K562 (cell line): Measurements from ENCODE around the gene DIO3. TPM values are rescaled to one million over a fixed set of nuclear protein-coding genes. Genes with fewer than 3 reads are reported as not detected.

Experiments
- ATAC-seq: fragments of 200-7000 bp; cut with Tn5 transposase; 3 replicates; pipeline ENCODE4 v1.9.1; 2020; ENCODE audit warnings: moderate library complexity
- BruUV-seq: library from RNA; stranded (reverse); fragments of 400-500 nt; replicated peaks from 2 replicates; lab custom pipeline; 2021; lab: Mats Ljungman, UMichigan
- CTCF ChIA-PET: fragments of 300-600 bp; formaldehyde crosslinking; extraction: SDS; loops from one replicate; lab custom pipeline; 2021; ENCODE audit warnings: low intra/inter-chr PET ratio; lab: Yijun Ruan, JAX
- POLR2A ChIA-PET: fragments of 300-600, 350-650 bp; sonication (Branson Sonifier 250); formaldehyde crosslinking; extraction: SDS; loops from one replicate; lab custom pipeline; 2021; ENCODE audit warnings: antibody characterized with exemption, inconsistent platforms; lab: Yijun Ruan, JAX
- DNase-seq, 4 experiments: peaks; one replicate each; pipeline versions ENCODE4 v3.0.0 to v3.0.0-alpha.2; 2011 to 2018; ENCODE audit warnings: low spot score in 3 of 4, mixed read lengths in 3 of 4; ENCODE audit errors: extremely low read depth in 1 of 4
- FAIRE-seq: peaks from 2 replicates; lab custom pipeline; 2011; peaks lifted over from hg19 to GRCh38; lab: Jason Lieb, UNC
- H2AFZ ChIP-seq: 2 replicates; pipeline ENCODE4 v1.6.0; 2011; ENCODE audit warnings: low read depth, low read length, control low read depth, inconsistent platforms
- H3K27ac ChIP-seq: fragments of 200-600 bp; 3 replicates; pipeline ENCODE4 v1.8.0; 2011; ENCODE audit warnings: low read depth, mild to moderate bottlenecking, control low read depth, inconsistent platforms, low read length, moderate library complexity, mixed read lengths; ENCODE audit errors: extremely low read depth
- H3K27me3 ChIP-seq, 2 experiments: fragments of 300-600 bp in 1 of 2; 2 replicates in 1 of 2; 3 replicates in 1 of 2; pipeline versions ENCODE4 v1.6.0 to v1.8.0; 2011; ENCODE audit warnings: inconsistent platforms in 2 of 2, low read length in 2 of 2, mild to moderate bottlenecking in 1 of 2, mixed read lengths in 1 of 2, moderate library complexity in 1 of 2; ENCODE audit not compliant: control insufficient read depth in 2 of 2, insufficient read depth in 2 of 2
- H3K36me3 ChIP-seq: fragments of 300-600 bp; 3 replicates; pipeline ENCODE4 v1.8.0; 2011; ENCODE audit warnings: mild to moderate bottlenecking, low read length, inconsistent platforms; ENCODE audit not compliant: control insufficient read depth, insufficient read depth
- H3K4me1 ChIP-seq, 2 experiments: fragments of 200-600 bp in 1 of 2; replicated peaks in 1 of 2; 2 replicates in 1 of 2; 3 replicates in 1 of 2; pipeline versions ENCODE4 v1.5.1 to v1.8.0; 2011; ENCODE audit warnings: inconsistent platforms in 2 of 2, low read length in 2 of 2, mild to moderate bottlenecking in 1 of 2, mixed read lengths in 1 of 2, moderate library complexity in 1 of 2; ENCODE audit not compliant: control insufficient read depth in 2 of 2, insufficient read depth in 2 of 2
- H3K4me2 ChIP-seq: 2 replicates; pipeline ENCODE4 v1.6.1; 2011; ENCODE audit warnings: low read length, control low read depth, inconsistent platforms, mixed read lengths; ENCODE audit not compliant: insufficient read depth
- H3K4me3 ChIP-seq: fragments of 200-600 bp; sonication (generic), shearing (Covaris generic); 2 replicates; pipeline ENCODE4 v1.5.1; 2016; ENCODE audit warnings: control low read depth, inconsistent platforms
- H3K79me2 ChIP-seq: fragments of 200-600 bp; 3 replicates; pipeline ENCODE4 v1.8.0; 2011; ENCODE audit warnings: low read length, inconsistent platforms; ENCODE audit not compliant: control insufficient read depth, insufficient read depth
- H3K9ac ChIP-seq, 2 experiments: 2 replicates each; pipeline versions ENCODE4 v1.6.0 to v1.6.1; 2011; ENCODE audit warnings: low read depth in 2 of 2, low read length in 2 of 2, control low read depth in 1 of 2, inconsistent platforms in 1 of 2, mild to moderate bottlenecking in 1 of 2, mixed read lengths in 1 of 2; ENCODE audit not compliant: insufficient read depth in 1 of 2
- H3K9me1 ChIP-seq: one replicate; pipeline ENCODE4 v1.6.0; 2011; ENCODE audit warnings: inconsistent platforms, mild to moderate bottlenecking, low read length, moderate library complexity; ENCODE audit not compliant: control insufficient read depth, insufficient read depth
- H3K9me3 ChIP-seq: replicated peaks from 2 replicates; pipeline ENCODE4 v1.5.1; 2011; ENCODE audit warnings: low read depth, low read length, inconsistent platforms; ENCODE audit not compliant: control insufficient read depth, insufficient read depth
- H4K20me1 ChIP-seq: replicated peaks from 2 replicates; pipeline ENCODE4 v1.6.1; 2011; ENCODE audit warnings: low read length, inconsistent platforms, mixed read lengths; ENCODE audit not compliant: control insufficient read depth, insufficient read depth
- ESRRA ChIP-seq: fragments of 450-650 bp; IDR thresholded peaks from 2 replicates; pipeline ENCODE4 v1.6.1; 2014; ENCODE audit warnings: low read depth, mild to moderate bottlenecking, moderate library complexity, borderline replicate concordance
- HBP1 ChIP-seq: fragments of 450-650 bp; formaldehyde crosslinking; IDR thresholded peaks from 2 replicates; pipeline ENCODE4 v1.4.0; 2022; ENCODE audit warnings: missing genetic modification characterization
- ILK ChIP-seq: fragments of 450-650 bp; IDR thresholded peaks from 2 replicates; pipeline ENCODE4 v1.6.1; 2016; ENCODE audit warnings: missing genetic modification characterization, low read depth, mild to moderate bottlenecking, missing compliant biosample characterization, moderate library complexity, borderline replicate concordance
- MBD2 ChIP-seq: sonication (generic); IDR thresholded peaks from 2 replicates; pipeline ENCODE4 v1.6.1; 2016; ENCODE audit warnings: low read depth, borderline replicate concordance
- NR1H2 ChIP-seq: sonication (generic); formaldehyde crosslinking; IDR thresholded peaks from 2 replicates; pipeline ENCODE4 v1.4.0; 2020; ENCODE audit warnings: mild to moderate bottlenecking, missing genetic modification reagents
- RAD21 ChIP-seq, 2 experiments: fragments of 250-450 bp in 1 of 2; fragments of 450-650 bp in 1 of 2; sonication (Bioruptor Pico) in 1 of 2; formaldehyde crosslinking in 1 of 2; IDR thresholded peaks in 1 of 2; conservative IDR thresholded peaks in 1 of 2; 2 replicates each; pipeline versions ENCODE4 v1.4.0 to v1.8.0; 2020 to 2022; ENCODE audit warnings: mild to moderate bottlenecking in 2 of 2, moderate library complexity in 1 of 2
- REST ChIP-seq, 2 experiments: fragments of 450-650 bp; formaldehyde crosslinking in 1 of 2; IDR thresholded peaks; 2 replicates each; pipeline versions ENCODE4 v1.4.0 to v1.6.1; 2014 to 2020; ENCODE audit warnings: mild to moderate bottlenecking in 2 of 2, borderline replicate concordance in 1 of 2, low read depth in 1 of 2
- TFAM ChIP-seq: fragments of 250-450 bp; sonication (Bioruptor Pico); conservative IDR thresholded peaks from 2 replicates; pipeline ENCODE4 v1.5.0; 2021; ENCODE audit warnings: mild to moderate bottlenecking, moderate library complexity
- ZNF707 ChIP-seq: fragments of 250-450 bp; sonication (Bioruptor Pico); conservative IDR thresholded peaks from 2 replicates; pipeline ENCODE4 v1.8.0; 2022; ENCODE audit warnings: inconsistent platforms, mild to moderate bottlenecking, moderate library complexity
- ZNF717 ChIP-seq: fragments of 250-450 bp; sonication (Bioruptor Pico); IDR thresholded peaks from 2 replicates; pipeline ENCODE4 v1.5.0; 2021
- ZNF785 ChIP-seq: fragments of 250-450 bp; sonication (Bioruptor Pico); IDR thresholded peaks from 2 replicates; pipeline ENCODE4 v1.4.0; 2020; ENCODE audit warnings: mild to moderate bottlenecking
- WGBS: fragments of 100-300 bp; shearing (Covaris generic); methylation state at CpG from one replicate; pipeline ENCODE4 v1.1.6; 2016; ENCODE audit warnings: low coverage, mixed read lengths; ENCODE audit not compliant: insufficient coverage; ENCODE audit errors: missing lambda C conversion rate; 5-methylcytosine and 5-hydroxymethylcytosine counted together
- in situ Hi-C: fragments of 300-500 bp; cut with MboI; formaldehyde crosslinking; loops from 4 replicates; pipeline ENCODE4 v1.15.0; 2018; ENCODE audit warnings: inconsistent platforms, mixed read lengths
- intact Hi-C: fragments of 100-400 bp; cut with micrococcal nuclease; formaldehyde crosslinking; loops from 2 replicates; pipeline ENCODE4 v1.14.2; 2022
- polyA plus RNA-seq, 8 experiments: library from polyadenylated mRNA; depleted of rRNA in 4 of 8; stranded (reverse) in 5 of 8; unstranded in 3 of 8; fragments of >200 nt; fragmentation: Nextera tagmentation in 2 of 8; fragmentation: Illumina TruSeq in 1 of 8; extraction: Ambion mirVana in 2 of 8; extraction: Trizol in 1 of 8; gene quantifications; 2 replicates each; pipeline versions ENCODE4 v1.2.1 to v1.2.3, GENCODE V29; 2011 to 2014; ENCODE audit warnings: inconsistent platforms in 1 of 8, missing spikeins in 1 of 8
- total RNA-seq, 7 experiments: library from RNA; depleted of rRNA in 6 of 7; stranded (reverse); fragments of >200 nt in 6 of 7; fragmentation: Illumina TruSeq in 2 of 7; extraction: Trizol in 2 of 7; gene quantifications; 2 replicates each; pipeline versions ENCODE4 v1.2.1 to v1.2.3, GENCODE V29; 2011 to 2021; ENCODE audit warnings: low replicate concordance in 1 of 7

DIO3 gene
- total and polyA plus RNA-seq, 9 of the 15 experiments (the other 6 are each of a cell fraction or from before 2014, with no cell fraction given) = not detected

GRCh38 chr14:101557811-101558738 lies 3.2 kb upstream of the DIO3 start:
- H3K27me3 ChIP-seq = peaks cover 0 to 33% of the 10 kb centered on the region in 2 experiments; a peak in 3 of 5 replicates
- H3K9ac ChIP-seq = no peak overlapping the region
- no peak overlapping the region for H3K4me2 ChIP-seq
- TF ChIP-seq ZNF717 = no peak
- no peak for TF ChIP-seq NR1H2
- TF ChIP-seq ZNF707 (CRISPR knock-in tag) = no peak
- TF ChIP-seq HBP1 (CRISPR knock-in tag) = no peak
- TF ChIP-seq MBD2 = no peak
- no peak for TF ChIP-seq ESRRA
- peak in 1 of 2 experiments; percentile 21; a peak in 1 of 4 replicates for TF ChIP-seq RAD21 (CRISPR knock-in tag; conservative IDR thresholded peaks at IDR 0.05 in 1 of 2, IDR thresholded peaks at IDR 0.05 in 1 of 2)
- no peak for TF ChIP-seq ILK (tag)
- peak; percentile 10; the same call in 1 of the 2 replicates for TF ChIP-seq REST (IDR thresholded peaks at IDR 0.05; ENCODE audit: borderline replicate concordance)
- no peak for TF ChIP-seq REST (CRISPR knock-in tag; IDR thresholded peaks at IDR 0.05; ENCODE audit: low read depth)
- TF ChIP-seq ZNF785 (CRISPR knock-in tag) = no peak
- TF ChIP-seq TFAM (CRISPR knock-in tag) = no peak

More at GRCh38 chr14:101557811-101558738, 3.2 kb upstream of the DIO3 start:
- no peaks in the 10 kb centered on the region for H3K9me1 ChIP-seq
- no peak overlapping the region for H3K4me3 ChIP-seq
- BruUV-seq = no TSS peak
- H3K36me3 ChIP-seq = no peaks in the 10 kb centered on the region
- POLR2A ChIA-PET = interaction anchor here (0.6 kb wide), 1 partner anchor 21 kb away, joined by 3 read pairs; no protein-coding TSS in a partner anchor
- no peak for FAIRE-seq
- peak; percentile 46; the same call in 1 of the 3 replicates for ATAC-seq
- DNase-seq = peak in 2 of 4 experiments; percentile 7 to 17
- 4% methylated on average over 8 of the region's 11 CpGs for WGBS
- no peaks in the 10 kb centered on the region for H3K9me3 ChIP-seq
- no peaks in the 10 kb centered on the region for H4K20me1 ChIP-seq
- H3K27ac ChIP-seq = no peak overlapping the region
- intact Hi-C loops = no loop called here
- in situ Hi-C loops = no loop called here
- H3K79me2 ChIP-seq = no peaks in the 10 kb centered on the region
- H2AFZ ChIP-seq = no peak overlapping the region
- H3K4me1 ChIP-seq = peaks cover 0 to 6% of the 10 kb centered on the region in 2 experiments; a peak in 2 of 5 replicates
- CTCF ChIA-PET = no interaction called here
